SK-N-SH (cell line): ENCODE results near the gene SNRNP35. TPM values are rescaled to one million over a fixed set of nuclear protein-coding genes. Genes with fewer than 3 reads are reported as not detected.

Source experiments
- CTCF ChIA-PET: fragments of 300-600, 350-600 bp; formaldehyde crosslinking; extraction: SDS; loops from one replicate; lab custom pipeline; 2021; lab: Yijun Ruan, JAX
- POLR2A ChIA-PET: fragments of 350-600 bp; sonication (Branson Sonifier 250); formaldehyde crosslinking; extraction: SDS; loops from one replicate; lab custom pipeline; 2020; ENCODE audit warnings: antibody characterized with exemption, inconsistent platforms; lab: Yijun Ruan, JAX
- DNase-seq: peaks from one replicate; pipeline ENCODE4 v3.0.0; 2012
- H2AFZ ChIP-seq: fragments of 200-600 bp; sonication (generic); 2 replicates; pipeline ENCODE4 v1.8.1; 2016; ENCODE audit warnings: antibody characterized with exemption, mild to moderate bottlenecking, low read depth
- H3F3A ChIP-seq: fragments of 200-600 bp; sonication (generic); replicated peaks from 2 replicates; pipeline ENCODE3; 2016; ENCODE audit warnings: antibody characterized with exemption, mild to moderate bottlenecking; ENCODE audit not compliant: insufficient read depth
- H3K27ac ChIP-seq, 2 experiments: fragments of 200-500 bp in 1 of 2; fragments of 200-600 bp in 1 of 2; sonication (Bioruptor generic) in 1 of 2; sonication (generic), shearing (Covaris generic) in 1 of 2; 2 replicates each; pipeline versions ENCODE4 v1.5.1 to v1.6.1; 2014 to 2016; ENCODE audit warnings: low read depth in 2 of 2, inconsistent platforms in 1 of 2, low read length in 1 of 2, mild to moderate bottlenecking in 1 of 2, mixed read lengths in 1 of 2
- H3K27me3 ChIP-seq: fragments of 200-600 bp; sonication (generic), shearing (Covaris generic); 2 replicates; pipeline ENCODE4 v1.6.1; 2016; ENCODE audit warnings: mixed run types; ENCODE audit not compliant: insufficient read depth
- H3K36me3 ChIP-seq, 2 experiments: fragments of 200-500 bp in 1 of 2; fragments of 200-600 bp in 1 of 2; sonication (Bioruptor generic) in 1 of 2; sonication (generic) in 1 of 2; replicated peaks in 1 of 2; 2 replicates each; pipeline versions ENCODE3 to v1.5.1; 2014 to 2016; ENCODE audit warnings: low read length in 1 of 2, mild to moderate bottlenecking in 1 of 2; ENCODE audit not compliant: insufficient read depth in 2 of 2, control insufficient read depth in 1 of 2
- H3K4me1 ChIP-seq, 2 experiments: fragments of 200-500 bp in 1 of 2; fragments of 200-600 bp in 1 of 2; sonication (Bioruptor generic) in 1 of 2; sonication (generic), shearing (Covaris generic) in 1 of 2; 2 replicates each; pipeline versions ENCODE4 v1.5.1 to v1.6.1; 2014 to 2016; ENCODE audit warnings: low read depth in 1 of 2, low read length in 1 of 2, mixed run types in 1 of 2; ENCODE audit not compliant: insufficient read depth in 2 of 2, control insufficient read depth in 1 of 2
- H3K4me2 ChIP-seq: fragments of 200-600 bp; sonication (generic), shearing (Covaris generic); 2 replicates; pipeline ENCODE4 v1.6.1; 2017; ENCODE audit warnings: mixed run types
- H3K4me3 ChIP-seq, 2 experiments: fragments of 200-500 bp in 1 of 2; fragments of 200-600 bp in 1 of 2; sonication (Bioruptor generic) in 1 of 2; sonication (generic), shearing (Covaris generic) in 1 of 2; 2 replicates each; pipeline versions ENCODE4 v1.5.1 to v1.8.1; 2014 to 2016; ENCODE audit warnings: low read depth in 2 of 2, inconsistent platforms in 1 of 2, low read length in 1 of 2, mild to moderate bottlenecking in 1 of 2, mixed read lengths in 1 of 2, moderate library complexity in 1 of 2
- H3K79me2 ChIP-seq: fragments of 200-600 bp; sonication (generic); 2 replicates; pipeline ENCODE4 v1.8.1; 2017; ENCODE audit warnings: mild to moderate bottlenecking; ENCODE audit not compliant: insufficient read depth
- H3K9ac ChIP-seq: fragments of 200-600 bp; sonication (generic); 2 replicates; pipeline ENCODE4 v1.6.1; 2017; ENCODE audit warnings: mixed run types
- H3K9me2 ChIP-seq: fragments of 200-600 bp; sonication (generic); 2 replicates; pipeline ENCODE4 v1.6.1; 2017; ENCODE audit warnings: mixed run types
- H3K9me3 ChIP-seq: fragments of 200-600 bp; sonication (generic); 2 replicates; pipeline ENCODE4 v1.6.1; 2017; ENCODE audit warnings: mixed run types, mild to moderate bottlenecking, moderate library complexity
- H4K20me1 ChIP-seq: fragments of 200-600 bp; sonication (generic); 2 replicates; pipeline ENCODE4 v1.6.1; 2017; ENCODE audit warnings: mild to moderate bottlenecking, mixed run types; ENCODE audit not compliant: insufficient read depth
- ELF1 ChIP-seq: IDR thresholded peaks from 2 replicates; pipeline ENCODE4 v1.4.0; 2012
- EP300 ChIP-seq, 2 experiments: IDR thresholded peaks; 2 replicates each; pipeline versions ENCODE4 v1.4.0 to v1.6.1; 2012; ENCODE audit warnings: borderline replicate concordance in 1 of 2, low read depth in 1 of 2, low read length in 1 of 2
- EZH2phosphoT487 ChIP-seq: fragments of 200-600 bp; sonication (generic); IDR thresholded peaks from 2 replicates; pipeline ENCODE4 v1.6.1; 2017; ENCODE audit warnings: low read depth, mixed run types, mild to moderate bottlenecking, antibody characterized with exemption, moderate library complexity, borderline replicate concordance
- GATA2 ChIP-seq: sonication (generic); formaldehyde crosslinking; IDR thresholded peaks from 2 replicates; pipeline ENCODE4 v1.5.0; 2020; ENCODE audit warnings: mild to moderate bottlenecking, missing genetic modification reagents
- IRF3 ChIP-seq: fragments of 150-350 bp; IDR thresholded peaks from 2 replicates; pipeline ENCODE4 v1.6.1; 2016; ENCODE audit warnings: mild to moderate bottlenecking, low read depth, low read length
- MAX ChIP-seq: IDR thresholded peaks from 2 replicates; pipeline ENCODE4 v1.4.0; 2012; ENCODE audit warnings: low read depth
- RAD21 ChIP-seq: IDR thresholded peaks from 2 replicates; pipeline ENCODE4 v1.6.1; 2012; ENCODE audit warnings: mild to moderate bottlenecking, low read length
- RCOR1 ChIP-seq: fragments of 150-350 bp; IDR thresholded peaks from 2 replicates; pipeline ENCODE4 v1.6.1; 2017; ENCODE audit warnings: antibody characterized with exemption, low read length
- REST ChIP-seq: IDR thresholded peaks from 2 replicates; pipeline ENCODE4 v1.6.1; 2012; ENCODE audit warnings: mild to moderate bottlenecking, low read depth, low read length, moderate library complexity
- RFX5 ChIP-seq: IDR thresholded peaks from 2 replicates; pipeline ENCODE4 v1.6.1; 2012; ENCODE audit warnings: mild to moderate bottlenecking, improper control_type of control experiment, low read length
- RXRA ChIP-seq: IDR thresholded peaks from 2 replicates; pipeline ENCODE4 v1.4.0; 2012; ENCODE audit warnings: low read depth, mild to moderate bottlenecking, borderline replicate concordance
- SMC3 ChIP-seq: IDR thresholded peaks from 2 replicates; pipeline ENCODE4 v1.6.1; 2012; ENCODE audit warnings: low read depth, low read length, improper control_type of control experiment
- TAF1 ChIP-seq: IDR thresholded peaks from 2 replicates; pipeline ENCODE4 v1.6.1; 2012; ENCODE audit warnings: low read depth, mild to moderate bottlenecking, low read length, moderate library complexity, borderline replicate concordance
- TCF12 ChIP-seq: IDR thresholded peaks from 2 replicates; pipeline ENCODE4 v1.4.0; 2012
- USF2 ChIP-seq: fragments of 150-350 bp; IDR thresholded peaks from 2 replicates; pipeline ENCODE4 v1.6.1; 2017; ENCODE audit warnings: antibody characterized with exemption, low read length, low read depth, borderline replicate concordance
- YY1 ChIP-seq: IDR thresholded peaks from 2 replicates; pipeline ENCODE4 v1.4.0; 2012; ENCODE audit warnings: low read depth, mild to moderate bottlenecking
- ZBTB33 ChIP-seq: IDR thresholded peaks from 2 replicates; pipeline ENCODE4 v1.4.0; 2012; ENCODE audit warnings: low read depth, borderline replicate concordance
- WGBS: methylation state at CpG from one replicate; pipeline ENCODE4 v1.1.6; 2017; ENCODE audit warnings: low lambda C conversion rate; 5-methylcytosine and 5-hydroxymethylcytosine counted together
- polyA plus RNA-seq, 3 experiments: library from polyadenylated mRNA; depleted of rRNA; stranded (reverse); fragments of >200 nt; gene quantifications; 2 replicates each; pipeline ENCODE4 v1.2.3, GENCODE V29; 2012

Gene SNRNP35
- polyA plus RNA-seq, 1 of the 3 experiments (the other 2 are of a cell fraction), result 13.1 TPM

GRCh38 chr12:123465084-123465483 lies 7.1 kb downstream of the SNRNP35 start (continued):
- TF ChIP-seq TAF1 (no peak), YY1 (no peak), RCOR1 (no peak), REST (no peak)
- TF ChIP-seq, all 33 proteins: peak for 0

- Histone ChIP-seq H3K27me3 (no peaks in the 10 kb centered on the region), H3K4me1 (peaks cover 0 to 19% of the 10 kb centered on the region in 2 experiments; a peak in 2 of 4 replicates), H3K27ac (no peak overlapping the region; a peak in 1 of 4 replicates), H3K4me3 (no peak overlapping the region), H3K9ac (no peak overlapping the region), H3K79me2 (peaks cover 30% of the 10 kb centered on the region), H3F3A (peaks cover 5% of the 10 kb centered on the region), H3K9me3 (no peaks in the 10 kb centered on the region)
- CTCF ChIA-PET, result no interaction called here
- WGBS, result 22% methylated on average over 1 of the region's 1 CpG
- TF ChIP-seq USF2 (no peak), RAD21 (peak; percentile 31; the same call in 1 of the 2 replicates)
- TF ChIP-seq, all 33 proteins: peak for 1
- no peaks in the 10 kb centered on the region for H4K20me1 ChIP-seq
- H3K4me2 ChIP-seq, result no peak overlapping the region
- H2AFZ ChIP-seq, result no peak overlapping the region
- POLR2A ChIA-PET, result no interaction called here
- no peaks in the 10 kb centered on the region for H3K9me2 ChIP-seq
- H3K36me3 ChIP-seq, result peaks cover 23 to 31% of the 10 kb centered on the region in 2 experiments
- no peak for DNase-seq
Measured at GRCh38 chr12:123468786-123469185, 10.8 kb downstream of the SNRNP35 start.

- ChIA-PET POLR2A (interaction anchor here (0.7 kb wide), 1 partner anchor 32 kb away, joined by 3 read pairs; no protein-coding TSS in a partner anchor), CTCF (no interaction called here)
- H3K79me2 ChIP-seq, result peaks cover 18% of the 10 kb centered on the region
- no peaks in the 10 kb centered on the region for H4K20me1 ChIP-seq
- H2AFZ ChIP-seq, result no peak overlapping the region
- H3K9me3 ChIP-seq, result no peaks in the 10 kb centered on the region
- no peak overlapping the region for H3K27ac ChIP-seq
- no peaks in the 10 kb centered on the region for H3K9me2 ChIP-seq
- peaks cover 0 to 19% of the 10 kb centered on the region in 2 experiments; a peak in 2 of 4 replicates for H3K4me1 ChIP-seq
- DNase-seq, result no peak
- no peak overlapping the region for H3K4me2 ChIP-seq
- no peaks in the 10 kb centered on the region for H3K27me3 ChIP-seq
- no peak overlapping the region for H3K4me3 ChIP-seq
- no peak overlapping the region for H3K9ac ChIP-seq
- peaks cover 5% of the 10 kb centered on the region for H3F3A ChIP-seq
- WGBS, result 97% methylated on average over 2 of the region's 2 CpGs
- H3K36me3 ChIP-seq, result peaks cover 23 to 31% of the 10 kb centered on the region in 2 experiments
- TF ChIP-seq EP300 (IDR thresholded peaks at IDR 0.05; ENCODE audit: borderline replicate concordance in 1 of 2, low read depth in 1 of 2, low read length in 1 of 2) (no peak), ELF1 (no peak), SMC3 (no peak), USF2 (no peak), TCF12 (no peak), MAX (no peak), RXRA (no peak), GATA2 (CRISPR knock-in tag) (no peak), YY1 (no peak), ZBTB33 (no peak), EZH2phosphoT487 (no peak), IRF3 (no peak), RFX5 (no peak)
Measured at GRCh38 chr12:123469978-123470377, 12.0 kb downstream of the SNRNP35 start.
